ENCODE results near the gene CWC27. TPM values are rescaled to one million over a fixed set of nuclear protein-coding genes. Genes with fewer than 3 reads are reported as not detected.

Gene CWC27
- total and polyA plus RNA-seq, 2 of the 13 experiments (the other 11 are each of a cell fraction or from before 2014, with no cell fraction given), result 21.1 to 25.7 TPM

DNA sequence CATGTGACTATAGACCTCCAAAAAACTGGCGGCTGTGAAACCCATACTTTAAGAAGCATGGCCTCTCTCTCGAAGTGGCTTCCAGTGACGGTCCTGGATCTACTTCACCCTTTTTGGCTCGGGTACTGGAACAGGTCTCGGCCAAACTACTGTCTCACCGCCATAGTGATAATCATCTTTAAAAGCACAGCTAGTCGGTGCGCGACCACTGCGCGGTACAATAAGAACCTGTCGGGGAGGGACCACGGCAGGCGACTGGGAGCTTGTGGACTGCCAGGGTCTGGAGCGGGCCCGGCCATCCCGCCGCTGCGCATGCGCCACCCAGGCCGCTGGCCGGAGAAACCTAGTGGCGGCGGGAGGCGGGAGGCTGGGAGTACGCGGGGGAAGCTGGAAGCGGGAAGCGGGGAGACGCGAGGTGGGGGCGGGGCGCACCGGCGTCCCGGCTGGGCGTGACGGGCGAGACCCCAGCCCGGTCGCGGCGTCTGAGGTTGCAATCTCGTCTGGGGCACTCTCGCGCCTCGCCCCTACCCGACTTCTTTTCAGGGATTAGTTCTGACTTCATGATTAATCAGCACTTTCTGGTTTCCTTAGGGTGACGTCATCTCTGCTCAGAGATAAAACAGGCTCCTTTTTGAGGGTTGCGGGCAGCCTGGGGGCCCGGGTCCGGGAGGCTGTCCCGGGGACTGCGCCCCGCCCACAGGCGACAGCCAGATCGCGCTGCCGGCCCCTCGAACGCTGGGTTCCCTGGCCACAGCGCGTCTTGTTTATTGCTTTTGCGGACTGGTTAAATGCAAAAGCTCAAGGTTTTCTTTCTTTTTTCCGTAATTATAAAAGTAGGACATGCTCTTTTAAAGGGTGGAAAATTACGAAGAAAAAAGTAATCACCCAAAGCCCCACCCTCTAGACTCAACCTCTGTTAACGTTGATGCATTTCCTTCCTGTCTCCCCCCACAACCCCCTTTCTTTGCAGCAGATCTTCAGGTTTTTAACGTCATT is 266.8 kb downstream of the CWC27 start (continued):
- TF ChIP-seq, protein P1, sequence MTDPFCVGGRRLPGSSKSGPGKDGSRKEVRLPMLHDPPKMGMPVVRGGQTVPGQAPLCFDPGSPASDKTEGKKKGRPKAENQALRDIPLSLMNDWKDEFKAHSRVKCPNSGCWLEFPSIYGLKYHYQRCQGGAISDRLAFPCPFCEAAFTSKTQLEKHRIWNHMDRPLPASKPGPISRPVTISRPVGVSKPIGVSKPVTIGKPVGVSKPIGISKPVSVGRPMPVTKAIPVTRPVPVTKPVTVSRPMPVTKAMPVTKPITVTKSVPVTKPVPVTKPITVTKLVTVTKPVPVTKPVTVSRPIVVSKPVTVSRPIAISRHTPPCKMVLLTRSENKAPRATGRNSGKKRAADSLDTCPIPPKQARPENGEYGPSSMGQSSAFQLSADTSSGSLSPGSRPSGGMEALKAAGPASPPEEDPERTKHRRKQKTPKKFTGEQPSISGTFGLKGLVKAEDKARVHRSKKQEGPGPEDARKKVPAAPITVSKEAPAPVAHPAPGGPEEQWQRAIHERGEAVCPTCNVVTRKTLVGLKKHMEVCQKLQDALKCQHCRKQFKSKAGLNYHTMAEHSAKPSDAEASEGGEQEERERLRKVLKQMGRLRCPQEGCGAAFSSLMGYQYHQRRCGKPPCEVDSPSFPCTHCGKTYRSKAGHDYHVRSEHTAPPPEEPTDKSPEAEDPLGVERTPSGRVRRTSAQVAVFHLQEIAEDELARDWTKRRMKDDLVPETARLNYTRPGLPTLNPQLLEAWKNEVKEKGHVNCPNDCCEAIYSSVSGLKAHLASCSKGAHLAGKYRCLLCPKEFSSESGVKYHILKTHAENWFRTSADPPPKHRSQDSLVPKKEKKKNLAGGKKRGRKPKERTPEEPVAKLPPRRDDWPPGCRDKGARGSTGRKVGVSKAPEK (CRISPR knock-in tag; IDR thresholded peaks at IDR 0.05; ENCODE audit: borderline replicate concordance), result no peak
- TF ChIP-seq TBP (CRISPR knock-in tag; IDR thresholded peaks at IDR 0.05) (no peak), ZNF572 (CRISPR knock-in tag; IDR thresholded peaks at IDR 0.05) (no peak), RARA (CRISPR knock-in tag; IDR thresholded peaks at IDR 0.05) (0 out of 2 replicates have a peak, but pooled peaks have one; percentile 6), TOE1 (CRISPR knock-in tag; IDR thresholded peaks at IDR 0.05) (no peak), TCF7 (IDR thresholded peaks at IDR 0.05; ENCODE audit: low read depth) (no peak), ZFP36L1 (CRISPR knock-in tag; IDR thresholded peaks at IDR 0.05) (0 out of 2 replicates have a peak, but pooled peaks have one; percentile 56), ZNF749 (CRISPR knock-in tag; IDR thresholded peaks at IDR 0.05; ENCODE audit: borderline replicate concordance) (peak; percentile 73; the same call in 1 of the 2 replicates), ZNF883 (CRISPR knock-in tag; IDR thresholded peaks at IDR 0.05; ENCODE audit: not compliant biosample characterization) (peak; percentile 71), ERF (CRISPR knock-in tag; IDR thresholded peaks at IDR 0.05) (0 out of 2 replicates have a peak, but pooled peaks have one; percentile 40), SNAPC2 (CRISPR knock-in tag; IDR thresholded peaks at IDR 0.05) (no peak), ZNF274 (CRISPR knock-in tag; IDR thresholded peaks at IDR 0.05) (0 out of 2 replicates have a peak, but pooled peaks have one; percentile 55), YEATS4 (CRISPR knock-in tag; IDR thresholded peaks at IDR 0.05; ENCODE audit: borderline replicate concordance) (peak; percentile 54), ZBTB42 (CRISPR knock-in tag; IDR thresholded peaks at IDR 0.05) (no peak)
- TF ChIP-seq, protein P2, sequence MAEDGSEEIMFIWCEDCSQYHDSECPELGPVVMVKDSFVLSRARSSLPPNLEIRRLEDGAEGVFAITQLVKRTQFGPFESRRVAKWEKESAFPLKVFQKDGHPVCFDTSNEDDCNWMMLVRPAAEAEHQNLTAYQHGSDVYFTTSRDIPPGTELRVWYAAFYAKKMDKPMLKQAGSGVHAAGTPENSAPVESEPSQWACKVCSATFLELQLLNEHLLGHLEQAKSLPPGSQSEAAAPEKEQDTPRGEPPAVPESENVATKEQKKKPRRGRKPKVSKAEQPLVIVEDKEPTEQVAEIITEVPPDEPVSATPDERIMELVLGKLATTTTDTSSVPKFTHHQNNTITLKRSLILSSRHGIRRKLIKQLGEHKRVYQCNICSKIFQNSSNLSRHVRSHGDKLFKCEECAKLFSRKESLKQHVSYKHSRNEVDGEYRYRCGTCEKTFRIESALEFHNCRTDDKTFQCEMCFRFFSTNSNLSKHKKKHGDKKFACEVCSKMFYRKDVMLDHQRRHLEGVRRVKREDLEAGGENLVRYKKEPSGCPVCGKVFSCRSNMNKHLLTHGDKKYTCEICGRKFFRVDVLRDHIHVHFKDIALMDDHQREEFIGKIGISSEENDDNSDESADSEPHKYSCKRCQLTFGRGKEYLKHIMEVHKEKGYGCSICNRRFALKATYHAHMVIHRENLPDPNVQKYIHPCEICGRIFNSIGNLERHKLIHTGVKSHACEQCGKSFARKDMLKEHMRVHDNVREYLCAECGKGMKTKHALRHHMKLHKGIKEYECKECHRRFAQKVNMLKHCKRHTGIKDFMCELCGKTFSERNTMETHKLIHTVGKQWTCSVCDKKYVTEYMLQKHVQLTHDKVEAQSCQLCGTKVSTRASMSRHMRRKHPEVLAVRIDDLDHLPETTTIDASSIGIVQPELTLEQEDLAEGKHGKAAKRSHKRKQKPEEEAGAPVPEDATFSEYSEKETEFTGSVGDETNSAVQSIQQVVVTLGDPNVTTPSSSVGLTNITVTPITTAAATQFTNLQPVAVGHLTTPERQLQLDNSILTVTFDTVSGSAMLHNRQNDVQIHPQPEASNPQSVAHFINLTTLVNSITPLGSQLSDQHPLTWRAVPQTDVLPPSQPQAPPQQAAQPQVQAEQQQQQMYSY (CRISPR knock-in tag; IDR thresholded peaks at IDR 0.05), result no peak
- TF ChIP-seq, protein P3, sequence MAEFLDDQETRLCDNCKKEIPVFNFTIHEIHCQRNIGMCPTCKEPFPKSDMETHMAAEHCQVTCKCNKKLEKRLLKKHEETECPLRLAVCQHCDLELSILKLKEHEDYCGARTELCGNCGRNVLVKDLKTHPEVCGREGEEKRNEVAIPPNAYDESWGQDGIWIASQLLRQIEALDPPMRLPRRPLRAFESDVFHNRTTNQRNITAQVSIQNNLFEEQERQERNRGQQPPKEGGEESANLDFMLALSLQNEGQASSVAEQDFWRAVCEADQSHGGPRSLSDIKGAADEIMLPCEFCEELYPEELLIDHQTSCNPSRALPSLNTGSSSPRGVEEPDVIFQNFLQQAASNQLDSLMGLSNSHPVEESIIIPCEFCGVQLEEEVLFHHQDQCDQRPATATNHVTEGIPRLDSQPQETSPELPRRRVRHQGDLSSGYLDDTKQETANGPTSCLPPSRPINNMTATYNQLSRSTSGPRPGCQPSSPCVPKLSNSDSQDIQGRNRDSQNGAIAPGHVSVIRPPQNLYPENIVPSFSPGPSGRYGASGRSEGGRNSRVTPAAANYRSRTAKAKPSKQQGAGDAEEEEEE (CRISPR knock-in tag; IDR thresholded peaks at IDR 0.05; ENCODE audit: borderline replicate concordance), result no peak
- TF ChIP-seq, protein P4, sequence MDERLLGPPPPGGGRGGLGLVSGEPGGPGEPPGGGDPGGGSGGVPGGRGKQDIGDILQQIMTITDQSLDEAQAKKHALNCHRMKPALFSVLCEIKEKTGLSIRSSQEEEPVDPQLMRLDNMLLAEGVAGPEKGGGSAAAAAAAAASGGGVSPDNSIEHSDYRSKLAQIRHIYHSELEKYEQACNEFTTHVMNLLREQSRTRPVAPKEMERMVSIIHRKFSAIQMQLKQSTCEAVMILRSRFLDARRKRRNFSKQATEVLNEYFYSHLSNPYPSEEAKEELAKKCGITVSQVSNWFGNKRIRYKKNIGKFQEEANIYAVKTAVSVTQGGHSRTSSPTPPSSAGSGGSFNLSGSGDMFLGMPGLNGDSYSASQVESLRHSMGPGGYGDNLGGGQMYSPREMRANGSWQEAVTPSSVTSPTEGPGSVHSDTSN (CRISPR knock-in tag; IDR thresholded peaks at IDR 0.05), result no peak
